Keratinocyte (primary cell): ENCODE results near the gene SLC16A7. TPM values are rescaled to one million over a fixed set of nuclear protein-coding genes. Genes with fewer than 3 reads are reported as not detected.

Experiments
- DNase-seq: peaks from one replicate; pipeline ENCODE4 v3.0.0-alpha.2; 2011; ENCODE audit warnings: low read depth, missing footprints, low spot score
- FAIRE-seq: peaks from 2 replicates; lab custom pipeline; 2011; peaks lifted over from hg19 to GRCh38; lab: Jason Lieb, UNC
- H2AFZ ChIP-seq: 2 replicates; pipeline ENCODE4 v1.6.0; 2012; ENCODE audit warnings: low read length, control low read depth, inconsistent platforms; ENCODE audit not compliant: control insufficient read depth
- H3K27ac ChIP-seq: 2 replicates; pipeline ENCODE4 v1.5.1; 2011; ENCODE audit warnings: low read length; ENCODE audit not compliant: control insufficient read depth, insufficient read depth
- H3K27me3 ChIP-seq: 3 replicates; pipeline ENCODE4 v1.6.0; 2011; ENCODE audit warnings: low read length; ENCODE audit not compliant: control insufficient read depth, insufficient read depth; ENCODE audit errors: extremely low read depth
- H3K36me3 ChIP-seq, 2 experiments: 2 replicates in 1 of 2; 3 replicates in 1 of 2; pipeline ENCODE4 v1.5.1; 2011; ENCODE audit warnings: low read length in 2 of 2, mild to moderate bottlenecking in 1 of 2; ENCODE audit not compliant: control insufficient read depth in 2 of 2, insufficient read depth in 2 of 2; ENCODE audit errors: extremely low read depth in 1 of 2
- H3K4me1 ChIP-seq: 3 replicates; pipeline ENCODE4 v1.5.1; 2011; ENCODE audit warnings: low read length; ENCODE audit not compliant: control insufficient read depth, insufficient read depth; ENCODE audit errors: extremely low read depth
- H3K4me2 ChIP-seq: 3 replicates; pipeline ENCODE4 v1.6.0; 2011; ENCODE audit warnings: low read depth, low read length; ENCODE audit not compliant: control insufficient read depth, insufficient read depth; ENCODE audit errors: extremely low read depth
- H3K4me3 ChIP-seq, 3 experiments: fragments of 200-600 bp in 1 of 3; sonication (generic) in 1 of 3; 2 replicates in 2 of 3; 3 replicates in 1 of 3; pipeline ENCODE4 v1.5.1; 2011 to 2016; ENCODE audit warnings: low read length in 3 of 3, mild to moderate bottlenecking in 3 of 3, control low read depth in 2 of 3, inconsistent platforms in 1 of 3, low read depth in 1 of 3, mixed read lengths in 1 of 3, mixed run types in 1 of 3, moderate library complexity in 1 of 3; ENCODE audit not compliant: control insufficient read depth in 2 of 3, insufficient read depth in 2 of 3; ENCODE audit errors: extremely low read depth in 1 of 3
- H3K79me2 ChIP-seq: 2 replicates; pipeline ENCODE4 v1.6.0; 2012; ENCODE audit warnings: low read length; ENCODE audit not compliant: control insufficient read depth, insufficient read depth
- H3K9ac ChIP-seq: 3 replicates; pipeline ENCODE4 v1.6.0; 2011; ENCODE audit warnings: low read length; ENCODE audit not compliant: control insufficient read depth, insufficient read depth; ENCODE audit errors: extremely low read depth
- H3K9me1 ChIP-seq: 3 replicates; pipeline ENCODE4 v1.6.0; 2011; ENCODE audit warnings: low read length; ENCODE audit not compliant: control insufficient read depth, insufficient read depth; ENCODE audit errors: extremely low read depth
- H3K9me3 ChIP-seq: 2 replicates; pipeline ENCODE4 v1.5.1; 2012; ENCODE audit warnings: low read depth, low read length; ENCODE audit not compliant: control insufficient read depth
- H4K20me1 ChIP-seq: 3 replicates; pipeline ENCODE4 v1.6.0; 2011; ENCODE audit warnings: low read length; ENCODE audit not compliant: control insufficient read depth, insufficient read depth; ENCODE audit errors: extremely low read depth
- EZH2 ChIP-seq: IDR thresholded peaks from one replicate; pipeline ENCODE4 v1.6.1; 2012; ENCODE audit warnings: inconsistent platforms, mild to moderate bottlenecking, low read length, moderate library complexity
- dilution Hi-C: fragments of 300-500 bp; cut with MboI; formaldehyde crosslinking; loops from one replicate; pipeline ENCODE4 v1.7.0; 2020; ENCODE audit warnings: low sequenced_read_pairs; ENCODE audit not compliant: extremely low pct_ligation_motif_present
- polyA plus RNA-seq, 5 experiments: library from polyadenylated mRNA; depleted of rRNA in 3 of 5; stranded (reverse) in 3 of 5; stranded (forward) in 1 of 5; unstranded in 1 of 5; fragments of >200 nt; gene quantifications; 1 replicate in 1 of 5; 2 replicates in 3 of 5; 3 replicates in 1 of 5; pipeline versions ENCODE4 v1.2.1 to v1.2.3, GENCODE V29; 2011 to 2012; ENCODE audit warnings: missing spikeins in 2 of 5, low read depth in 1 of 5, low replicate concordance in 1 of 5
- TF ChIP-seq, protein P1 (sequence below), 3 experiments: IDR thresholded peaks in 1 of 3; conservative IDR thresholded peaks in 1 of 3; optimal IDR thresholded peaks in 1 of 3; 2 replicates in 2 of 3; 3 replicates in 1 of 3; pipeline versions ENCODE3 to v1.5.1; 2011; ENCODE audit warnings: low read length in 3 of 3, mild to moderate bottlenecking in 3 of 3, moderate library complexity in 2 of 3, control low read depth in 1 of 3, inconsistent platforms in 1 of 3; ENCODE audit not compliant: insufficient read depth in 2 of 3; ENCODE audit errors: extremely low read depth in 1 of 3

The SLC16A7 gene
- polyA plus RNA-seq, 1 donor (not counting 4 experiments of a cell fraction or from before 2014, with no cell fraction given): 0.87 TPM

DNA sequence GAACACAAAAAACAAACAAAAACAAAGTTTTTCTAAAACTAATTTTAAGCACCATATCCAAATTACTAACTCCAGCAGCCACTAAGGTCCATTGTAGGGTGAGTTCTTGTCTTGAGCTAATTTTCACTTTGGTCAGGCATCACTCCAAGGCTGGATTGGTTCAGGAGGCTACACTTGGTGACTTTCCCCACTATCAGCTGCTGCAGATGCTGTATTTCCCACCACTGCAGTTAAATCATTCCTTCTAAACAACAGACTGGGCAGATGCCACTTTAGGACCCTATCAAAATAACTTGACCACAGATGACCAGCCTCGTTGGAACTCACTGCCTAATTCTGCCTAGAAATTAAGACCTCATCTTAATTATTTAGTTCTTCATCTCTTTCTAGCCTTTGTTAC, 140.5 kb downstream of the SLC16A7 start:
- no peaks in the 10 kb centered on the region for H3K36me3 ChIP-seq
- H3K4me2 ChIP-seq: no peak overlapping the region
- DNase-seq: no peak
- no peak overlapping the region for H3K9ac ChIP-seq
- FAIRE-seq: no peak
- no peak overlapping the region for H3K4me3 ChIP-seq
- no peaks in the 10 kb centered on the region for H3K4me1 ChIP-seq
- no peaks in the 10 kb centered on the region for H4K20me1 ChIP-seq
- H3K79me2 ChIP-seq: no peaks in the 10 kb centered on the region
- TF ChIP-seq, protein P1, sequence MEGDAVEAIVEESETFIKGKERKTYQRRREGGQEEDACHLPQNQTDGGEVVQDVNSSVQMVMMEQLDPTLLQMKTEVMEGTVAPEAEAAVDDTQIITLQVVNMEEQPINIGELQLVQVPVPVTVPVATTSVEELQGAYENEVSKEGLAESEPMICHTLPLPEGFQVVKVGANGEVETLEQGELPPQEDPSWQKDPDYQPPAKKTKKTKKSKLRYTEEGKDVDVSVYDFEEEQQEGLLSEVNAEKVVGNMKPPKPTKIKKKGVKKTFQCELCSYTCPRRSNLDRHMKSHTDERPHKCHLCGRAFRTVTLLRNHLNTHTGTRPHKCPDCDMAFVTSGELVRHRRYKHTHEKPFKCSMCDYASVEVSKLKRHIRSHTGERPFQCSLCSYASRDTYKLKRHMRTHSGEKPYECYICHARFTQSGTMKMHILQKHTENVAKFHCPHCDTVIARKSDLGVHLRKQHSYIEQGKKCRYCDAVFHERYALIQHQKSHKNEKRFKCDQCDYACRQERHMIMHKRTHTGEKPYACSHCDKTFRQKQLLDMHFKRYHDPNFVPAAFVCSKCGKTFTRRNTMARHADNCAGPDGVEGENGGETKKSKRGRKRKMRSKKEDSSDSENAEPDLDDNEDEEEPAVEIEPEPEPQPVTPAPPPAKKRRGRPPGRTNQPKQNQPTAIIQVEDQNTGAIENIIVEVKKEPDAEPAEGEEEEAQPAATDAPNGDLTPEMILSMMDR (optimal IDR thresholded peaks at IDR 0.05 in 1 of 3, IDR thresholded peaks at IDR 0.05 in 1 of 3, conservative IDR thresholded peaks at IDR 0.05 in 1 of 3; ENCODE audit: extremely low read depth in 1 of 3, insufficient read depth in 2 of 3, low read length in 3 of 3): no peak
- TF ChIP-seq EZH2: no peak
- H3K27me3 ChIP-seq: no peaks in the 10 kb centered on the region
- no peak overlapping the region for H3K27ac ChIP-seq
- dilution Hi-C loops: no loop called here
- no peaks in the 10 kb centered on the region for H3K9me1 ChIP-seq
- H3K9me3 ChIP-seq: no peaks in the 10 kb centered on the region
- no peak overlapping the region for H2AFZ ChIP-seq

DNA sequence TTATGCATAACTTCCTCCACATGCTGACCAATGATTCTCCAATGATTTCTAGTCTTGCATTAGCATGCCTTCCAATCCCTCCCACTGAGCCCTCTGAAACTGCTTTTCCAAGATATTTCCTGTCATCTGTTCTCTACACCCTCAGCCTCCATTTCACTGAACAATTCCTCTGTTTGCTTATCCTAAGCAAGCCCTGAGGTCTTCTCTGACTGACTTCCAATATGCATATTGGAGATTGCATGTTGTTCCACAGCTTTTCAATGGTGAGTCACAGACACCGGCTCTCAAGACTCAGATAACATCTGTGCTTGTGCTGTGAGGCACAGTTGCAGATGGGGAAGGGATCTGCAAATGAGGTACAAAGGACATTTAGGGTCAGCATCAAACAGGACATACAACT, 141.0 kb downstream of the SLC16A7 start:
- FAIRE-seq: peak; percentile 87
- Histone ChIP-seq H3K27ac (no peak overlapping the region), H4K20me1 (no peaks in the 10 kb centered on the region), H2AFZ (no peak overlapping the region), H3K9ac (no peak overlapping the region), H3K9me3 (no peaks in the 10 kb centered on the region), H3K79me2 (no peaks in the 10 kb centered on the region), H3K27me3 (no peaks in the 10 kb centered on the region), H3K4me1 (no peaks in the 10 kb centered on the region), H3K9me1 (no peaks in the 10 kb centered on the region), H3K4me2 (no peak overlapping the region), H3K4me3 (no peak overlapping the region), H3K36me3 (no peaks in the 10 kb centered on the region)
- no peak for TF ChIP-seq EZH2
- TF ChIP-seq, protein P1 (optimal IDR thresholded peaks at IDR 0.05 in 1 of 3, IDR thresholded peaks at IDR 0.05 in 1 of 3, conservative IDR thresholded peaks at IDR 0.05 in 1 of 3; ENCODE audit: extremely low read depth in 1 of 3, insufficient read depth in 2 of 3, low read length in 3 of 3): no peak
- dilution Hi-C loops: no loop called here
- no peak for DNase-seq
